Measurements from ENCODE around the gene TTLL11.

DNA sequence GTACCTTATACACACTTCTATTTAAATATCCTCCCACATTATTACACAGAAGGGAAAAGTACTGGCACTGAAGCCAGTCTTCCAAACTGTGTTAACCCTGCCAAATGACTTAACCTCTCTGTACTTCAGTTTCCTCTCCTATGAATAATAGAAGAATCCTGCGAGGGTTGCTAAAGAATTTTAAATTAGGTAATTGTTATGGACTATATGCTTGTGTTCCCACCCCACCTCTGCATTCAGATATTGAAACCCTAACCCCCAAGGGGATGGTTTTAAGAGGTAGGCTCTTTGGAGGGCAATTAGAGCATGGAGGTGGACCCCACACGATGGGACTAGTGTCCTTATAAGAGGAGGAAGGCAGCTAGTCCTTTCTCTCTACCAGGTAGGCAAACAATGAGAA, 72.7 kb downstream of the TTLL11 start:
- TF ChIP-seq RAD21 (conservative IDR thresholded peaks at IDR 0.05) (no peak), POLR2AphosphoS5 (IDR thresholded peaks at IDR 0.05) (no peak), EP300 (conservative IDR thresholded peaks at IDR 0.05; ENCODE audit: poor library complexity, severe bottlenecking) (no peak), SMC3 (conservative IDR thresholded peaks at IDR 0.05; ENCODE audit: poor library complexity) (no peak), EZH2 (IDR thresholded peaks at IDR 0.05; ENCODE audit: borderline replicate concordance, insufficient read depth, low read length, poor library complexity, severe bottlenecking) (no peak), MXI1 (conservative IDR thresholded peaks at IDR 0.05; ENCODE audit: poor library complexity, severe bottlenecking) (no peak)
- TF ChIP-seq, protein P1, sequence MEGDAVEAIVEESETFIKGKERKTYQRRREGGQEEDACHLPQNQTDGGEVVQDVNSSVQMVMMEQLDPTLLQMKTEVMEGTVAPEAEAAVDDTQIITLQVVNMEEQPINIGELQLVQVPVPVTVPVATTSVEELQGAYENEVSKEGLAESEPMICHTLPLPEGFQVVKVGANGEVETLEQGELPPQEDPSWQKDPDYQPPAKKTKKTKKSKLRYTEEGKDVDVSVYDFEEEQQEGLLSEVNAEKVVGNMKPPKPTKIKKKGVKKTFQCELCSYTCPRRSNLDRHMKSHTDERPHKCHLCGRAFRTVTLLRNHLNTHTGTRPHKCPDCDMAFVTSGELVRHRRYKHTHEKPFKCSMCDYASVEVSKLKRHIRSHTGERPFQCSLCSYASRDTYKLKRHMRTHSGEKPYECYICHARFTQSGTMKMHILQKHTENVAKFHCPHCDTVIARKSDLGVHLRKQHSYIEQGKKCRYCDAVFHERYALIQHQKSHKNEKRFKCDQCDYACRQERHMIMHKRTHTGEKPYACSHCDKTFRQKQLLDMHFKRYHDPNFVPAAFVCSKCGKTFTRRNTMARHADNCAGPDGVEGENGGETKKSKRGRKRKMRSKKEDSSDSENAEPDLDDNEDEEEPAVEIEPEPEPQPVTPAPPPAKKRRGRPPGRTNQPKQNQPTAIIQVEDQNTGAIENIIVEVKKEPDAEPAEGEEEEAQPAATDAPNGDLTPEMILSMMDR (IDR thresholded peaks at IDR 0.05; ENCODE audit: poor library complexity, severe bottlenecking), result no peak
- TF ChIP-seq, protein P2, sequence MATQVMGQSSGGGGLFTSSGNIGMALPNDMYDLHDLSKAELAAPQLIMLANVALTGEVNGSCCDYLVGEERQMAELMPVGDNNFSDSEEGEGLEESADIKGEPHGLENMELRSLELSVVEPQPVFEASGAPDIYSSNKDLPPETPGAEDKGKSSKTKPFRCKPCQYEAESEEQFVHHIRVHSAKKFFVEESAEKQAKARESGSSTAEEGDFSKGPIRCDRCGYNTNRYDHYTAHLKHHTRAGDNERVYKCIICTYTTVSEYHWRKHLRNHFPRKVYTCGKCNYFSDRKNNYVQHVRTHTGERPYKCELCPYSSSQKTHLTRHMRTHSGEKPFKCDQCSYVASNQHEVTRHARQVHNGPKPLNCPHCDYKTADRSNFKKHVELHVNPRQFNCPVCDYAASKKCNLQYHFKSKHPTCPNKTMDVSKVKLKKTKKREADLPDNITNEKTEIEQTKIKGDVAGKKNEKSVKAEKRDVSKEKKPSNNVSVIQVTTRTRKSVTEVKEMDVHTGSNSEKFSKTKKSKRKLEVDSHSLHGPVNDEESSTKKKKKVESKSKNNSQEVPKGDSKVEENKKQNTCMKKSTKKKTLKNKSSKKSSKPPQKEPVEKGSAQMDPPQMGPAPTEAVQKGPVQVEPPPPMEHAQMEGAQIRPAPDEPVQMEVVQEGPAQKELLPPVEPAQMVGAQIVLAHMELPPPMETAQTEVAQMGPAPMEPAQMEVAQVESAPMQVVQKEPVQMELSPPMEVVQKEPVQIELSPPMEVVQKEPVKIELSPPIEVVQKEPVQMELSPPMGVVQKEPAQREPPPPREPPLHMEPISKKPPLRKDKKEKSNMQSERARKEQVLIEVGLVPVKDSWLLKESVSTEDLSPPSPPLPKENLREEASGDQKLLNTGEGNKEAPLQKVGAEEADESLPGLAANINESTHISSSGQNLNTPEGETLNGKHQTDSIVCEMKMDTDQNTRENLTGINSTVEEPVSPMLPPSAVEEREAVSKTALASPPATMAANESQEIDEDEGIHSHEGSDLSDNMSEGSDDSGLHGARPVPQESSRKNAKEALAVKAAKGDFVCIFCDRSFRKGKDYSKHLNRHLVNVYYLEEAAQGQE (IDR thresholded peaks at IDR 0.05; ENCODE audit: borderline replicate concordance), result no peak
